HepG2 (cell line): ENCODE measurements around the gene PRR30. TPM values are rescaled to one million over a fixed set of nuclear protein-coding genes. Genes with fewer than 3 reads are reported as not detected.

Experiments
- CCDC6 ChIP-seq: sonication (generic); formaldehyde crosslinking; IDR thresholded peaks from 2 replicates; pipeline ENCODE4 v1.8.1; 2022; ENCODE audit warnings: mild to moderate bottlenecking, missing genetic modification reagents, moderate library complexity
- ESRRA ChIP-seq: sonication (generic); formaldehyde crosslinking; IDR thresholded peaks from 2 replicates; pipeline ENCODE4 v1.5.1; 2020; ENCODE audit warnings: mild to moderate bottlenecking, low read depth, missing genetic modification reagents
- HIVEP1 ChIP-seq: sonication (generic); formaldehyde crosslinking; IDR thresholded peaks from 2 replicates; pipeline ENCODE4 v1.4.0; 2020; ENCODE audit warnings: mild to moderate bottlenecking, missing genetic modification reagents
- KAT8 ChIP-seq: IDR thresholded peaks from 2 replicates; pipeline ENCODE4 v1.6.1; 2016; ENCODE audit warnings: missing genetic modification reagents, missing compliant biosample characterization
- KDM1A ChIP-seq: IDR thresholded peaks from 2 replicates; pipeline ENCODE4 v1.6.1; 2016; ENCODE audit warnings: missing compliant biosample characterization
- KDM5B ChIP-seq: sonication (generic); formaldehyde crosslinking; IDR thresholded peaks from 2 replicates; pipeline ENCODE4 v1.4.0; 2020; ENCODE audit warnings: missing genetic modification reagents, mild to moderate bottlenecking, borderline replicate concordance
- SAP130 ChIP-seq: IDR thresholded peaks from 2 replicates; pipeline ENCODE4 v1.6.1; 2016; ENCODE audit warnings: low read depth
- TCF12 ChIP-seq, 2 experiments: fragments of 450-650 bp in 1 of 2; sonication (generic) in 1 of 2; formaldehyde crosslinking in 1 of 2; IDR thresholded peaks; 2 replicates each; pipeline versions ENCODE4 v1.6.1 to v1.8.0; 2017 to 2022; ENCODE audit warnings: antibody characterized with exemption in 1 of 2, mild to moderate bottlenecking in 1 of 2, missing genetic modification reagents in 1 of 2, moderate library complexity in 1 of 2
- ZFY ChIP-seq: sonication (generic); formaldehyde crosslinking; IDR thresholded peaks from 2 replicates; pipeline ENCODE4 v1.4.0; 2020; ENCODE audit warnings: missing genetic modification reagents
- ZNF12 ChIP-seq: sonication (generic); formaldehyde crosslinking; IDR thresholded peaks from 2 replicates; pipeline ENCODE4 v1.5.0; 2020; ENCODE audit warnings: missing genetic modification reagents
- ZNF251 ChIP-seq: sonication (generic); formaldehyde crosslinking; IDR thresholded peaks from 2 replicates; pipeline ENCODE4 v1.9.0; 2021; ENCODE audit warnings: mild to moderate bottlenecking, missing genetic modification reagents
- ZNF431 ChIP-seq: sonication (generic); formaldehyde crosslinking; IDR thresholded peaks from 2 replicates; pipeline ENCODE4 v1.9.0; 2022; ENCODE audit warnings: missing genetic modification reagents, low read depth, mild to moderate bottlenecking, borderline replicate concordance
- polyA plus RNA-seq, 8 experiments: library from polyadenylated mRNA; depleted of rRNA in 3 of 8; stranded (reverse) in 7 of 8; unstranded in 1 of 8; fragments of >200 nt; fragmentation: Illumina TruSeq in 4 of 8; extraction: Trizol in 4 of 8; gene quantifications; 2 replicates each; pipeline versions ENCODE4 v1.2.1 to v1.2.3, GENCODE V29; 2011 to 2016; ENCODE audit warnings: low read depth in 4 of 8, missing spikeins in 1 of 8, mixed read lengths in 1 of 8; ENCODE audit not compliant: insufficient read depth in 1 of 8
- total RNA-seq, 5 experiments: library from RNA; depleted of rRNA; stranded (reverse); fragments of >200 nt; fragmentation: Illumina TruSeq; extraction: Trizol; gene quantifications; 2 replicates each; pipeline ENCODE4 v1.2.3, GENCODE V29; 2016; ENCODE audit warnings: low read depth in 1 of 5
- TF ChIP-seq, protein P1 (sequence below): sonication (generic); formaldehyde crosslinking; IDR thresholded peaks from 2 replicates; pipeline ENCODE4 v1.5.0; 2020; ENCODE audit warnings: mild to moderate bottlenecking, missing genetic modification reagents, borderline replicate concordance
- TF ChIP-seq, protein P2 (sequence below): sonication (generic); formaldehyde crosslinking; IDR thresholded peaks from 2 replicates; pipeline ENCODE4 v1.5.0; 2020; ENCODE audit warnings: mild to moderate bottlenecking, missing genetic modification reagents
- TF ChIP-seq, protein P3 (sequence below): IDR thresholded peaks from 2 replicates; pipeline ENCODE4 v1.6.1; 2016; ENCODE audit warnings: missing compliant biosample characterization, missing genetic modification reagents, borderline replicate concordance
- TF ChIP-seq, protein P4 (sequence below): sonication (generic); formaldehyde crosslinking; IDR thresholded peaks from 2 replicates; pipeline ENCODE4 v1.8.0; 2022; ENCODE audit warnings: mild to moderate bottlenecking, missing genetic modification reagents, moderate library complexity
- TF ChIP-seq, protein P5 (sequence below): sonication (generic); formaldehyde crosslinking; conservative IDR thresholded peaks from 2 replicates; pipeline ENCODE4 v1.4.0; 2020; ENCODE audit warnings: missing genetic modification reagents

Gene PRR30
- total and polyA plus RNA-seq, 2 of the 13 experiments (the other 11 are each of a cell fraction or from before 2014, with no cell fraction given): not detected

DNA sequence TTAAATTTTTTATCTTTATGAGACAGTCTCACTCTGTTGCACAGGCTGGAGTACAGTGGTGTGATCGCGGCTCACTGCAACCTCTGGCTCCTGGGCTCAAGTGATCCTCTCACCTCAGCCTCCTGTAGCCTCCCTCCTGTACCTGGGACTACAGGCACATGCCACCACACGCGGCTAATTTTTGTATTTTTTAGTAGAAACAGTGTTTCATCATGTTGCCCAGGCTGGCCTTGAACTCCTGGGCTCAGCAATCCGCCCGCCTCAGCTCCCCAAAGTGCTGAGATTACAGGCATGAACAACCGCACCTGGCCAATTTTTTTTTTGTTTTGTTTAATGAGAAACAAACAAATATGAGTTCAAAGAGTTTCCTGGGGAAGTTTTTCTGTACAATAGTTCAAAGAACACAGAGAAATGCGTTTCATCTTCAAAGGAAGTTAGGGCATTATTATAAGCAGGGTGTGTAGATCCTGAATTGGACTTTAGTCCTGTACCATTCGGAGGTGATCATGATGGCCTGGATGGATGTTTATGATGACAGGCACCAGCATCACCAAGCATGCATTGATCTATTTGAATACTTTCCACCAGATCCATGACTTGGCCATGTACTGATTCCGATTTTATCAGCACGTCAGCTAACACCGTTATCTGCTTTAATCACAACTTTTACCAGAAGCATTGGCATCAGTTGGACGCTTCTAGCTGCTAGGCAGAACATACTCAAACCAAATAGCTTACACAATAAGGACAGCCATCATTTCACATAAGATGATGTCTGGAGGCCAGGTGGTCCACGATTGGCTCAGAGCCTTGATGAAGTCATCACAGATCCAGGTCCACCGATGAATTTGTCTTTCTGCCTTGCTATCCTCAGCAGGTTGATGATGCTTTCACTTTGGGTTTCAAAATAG lies 38.5 kb upstream of the PRR30 start (continued):
- TF ChIP-seq, protein P1, sequence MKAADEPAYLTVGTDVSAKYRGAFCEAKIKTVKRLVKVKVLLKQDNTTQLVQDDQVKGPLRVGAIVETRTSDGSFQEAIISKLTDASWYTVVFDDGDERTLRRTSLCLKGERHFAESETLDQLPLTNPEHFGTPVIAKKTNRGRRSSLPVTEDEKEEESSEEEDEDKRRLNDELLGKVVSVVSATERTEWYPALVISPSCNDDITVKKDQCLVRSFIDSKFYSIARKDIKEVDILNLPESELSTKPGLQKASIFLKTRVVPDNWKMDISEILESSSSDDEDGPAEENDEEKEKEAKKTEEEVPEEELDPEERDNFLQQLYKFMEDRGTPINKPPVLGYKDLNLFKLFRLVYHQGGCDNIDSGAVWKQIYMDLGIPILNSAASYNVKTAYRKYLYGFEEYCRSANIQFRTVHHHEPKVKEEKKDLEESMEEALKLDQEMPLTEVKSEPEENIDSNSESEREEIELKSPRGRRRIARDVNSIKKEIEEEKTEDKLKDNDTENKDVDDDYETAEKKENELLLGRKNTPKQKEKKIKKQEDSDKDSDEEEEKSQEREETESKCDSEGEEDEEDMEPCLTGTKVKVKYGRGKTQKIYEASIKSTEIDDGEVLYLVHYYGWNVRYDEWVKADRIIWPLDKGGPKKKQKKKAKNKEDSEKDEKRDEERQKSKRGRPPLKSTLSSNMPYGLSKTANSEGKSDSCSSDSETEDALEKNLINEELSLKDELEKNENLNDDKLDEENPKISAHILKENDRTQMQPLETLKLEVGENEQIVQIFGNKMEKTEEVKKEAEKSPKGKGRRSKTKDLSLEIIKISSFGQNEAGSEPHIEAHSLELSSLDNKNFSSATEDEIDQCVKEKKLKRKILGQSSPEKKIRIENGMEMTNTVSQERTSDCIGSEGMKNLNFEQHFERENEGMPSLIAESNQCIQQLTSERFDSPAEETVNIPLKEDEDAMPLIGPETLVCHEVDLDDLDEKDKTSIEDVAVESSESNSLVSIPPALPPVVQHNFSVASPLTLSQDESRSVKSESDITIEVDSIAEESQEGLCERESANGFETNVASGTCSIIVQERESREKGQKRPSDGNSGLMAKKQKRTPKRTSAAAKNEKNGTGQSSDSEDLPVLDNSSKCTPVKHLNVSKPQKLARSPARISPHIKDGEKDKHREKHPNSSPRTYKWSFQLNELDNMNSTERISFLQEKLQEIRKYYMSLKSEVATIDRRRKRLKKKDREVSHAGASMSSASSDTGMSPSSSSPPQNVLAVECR (CRISPR knock-in tag): peak; percentile 52; the same call in 1 of the 2 replicates
- TF ChIP-seq, protein P2, sequence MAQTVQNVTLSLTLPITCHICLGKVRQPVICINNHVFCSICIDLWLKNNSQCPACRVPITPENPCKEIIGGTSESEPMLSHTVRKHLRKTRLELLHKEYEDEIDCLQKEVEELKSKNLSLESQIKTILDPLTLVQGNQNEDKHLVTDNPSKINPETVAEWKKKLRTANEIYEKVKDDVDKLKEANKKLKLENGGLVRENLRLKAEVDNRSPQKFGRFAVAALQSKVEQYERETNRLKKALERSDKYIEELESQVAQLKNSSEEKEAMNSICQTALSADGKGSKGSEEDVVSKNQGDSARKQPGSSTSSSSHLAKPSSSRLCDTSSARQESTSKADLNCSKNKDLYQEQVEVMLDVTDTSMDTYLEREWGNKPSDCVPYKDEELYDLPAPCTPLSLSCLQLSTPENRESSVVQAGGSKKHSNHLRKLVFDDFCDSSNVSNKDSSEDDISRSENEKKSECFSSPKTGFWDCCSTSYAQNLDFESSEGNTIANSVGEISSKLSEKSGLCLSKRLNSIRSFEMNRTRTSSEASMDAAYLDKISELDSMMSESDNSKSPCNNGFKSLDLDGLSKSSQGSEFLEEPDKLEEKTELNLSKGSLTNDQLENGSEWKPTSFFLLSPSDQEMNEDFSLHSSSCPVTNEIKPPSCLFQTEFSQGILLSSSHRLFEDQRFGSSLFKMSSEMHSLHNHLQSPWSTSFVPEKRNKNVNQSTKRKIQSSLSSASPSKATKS: 0 out of 2 replicates have a peak, but pooled peaks have one; percentile 79
- TF ChIP-seq ZNF12 (CRISPR knock-in tag) (peak; percentile 56; the same call in 1 of the 2 replicates), SAP130 (peak; percentile 83), ZNF251 (0 out of 2 replicates have a peak, but pooled peaks have one; percentile 60), ZNF431 (peak; percentile 73; the same call in 1 of the 2 replicates), HIVEP1 (peak; percentile 65; the same call in 1 of the 2 replicates), KAT8 (CRISPR knock-in tag) (peak; percentile 85), ZFY (CRISPR knock-in tag) (peak; percentile 54; the same call in 1 of the 2 replicates), TCF12 (IDR thresholded peaks at IDR 0.05) (no peak), TCF12 (CRISPR knock-in tag; IDR thresholded peaks at IDR 0.05) (peak; percentile 99), KDM5B (CRISPR knock-in tag) (peak; percentile 75; the same call in 1 of the 2 replicates), ESRRA (CRISPR knock-in tag) (peak; percentile 47), CCDC6 (CRISPR knock-in tag) (peak; percentile 23; the same call in 1 of the 2 replicates), KDM1A (CRISPR knock-in tag) (peak; percentile 81)
- TF ChIP-seq, protein P3, sequence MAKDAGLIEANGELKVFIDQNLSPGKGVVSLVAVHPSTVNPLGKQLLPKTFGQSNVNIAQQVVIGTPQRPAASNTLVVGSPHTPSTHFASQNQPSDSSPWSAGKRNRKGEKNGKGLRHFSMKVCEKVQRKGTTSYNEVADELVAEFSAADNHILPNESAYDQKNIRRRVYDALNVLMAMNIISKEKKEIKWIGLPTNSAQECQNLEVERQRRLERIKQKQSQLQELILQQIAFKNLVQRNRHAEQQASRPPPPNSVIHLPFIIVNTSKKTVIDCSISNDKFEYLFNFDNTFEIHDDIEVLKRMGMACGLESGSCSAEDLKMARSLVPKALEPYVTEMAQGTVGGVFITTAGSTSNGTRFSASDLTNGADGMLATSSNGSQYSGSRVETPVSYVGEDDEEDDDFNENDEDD (CRISPR knock-in tag): peak; percentile 26; the same call in 1 of the 2 replicates
- TF ChIP-seq, protein P4, sequence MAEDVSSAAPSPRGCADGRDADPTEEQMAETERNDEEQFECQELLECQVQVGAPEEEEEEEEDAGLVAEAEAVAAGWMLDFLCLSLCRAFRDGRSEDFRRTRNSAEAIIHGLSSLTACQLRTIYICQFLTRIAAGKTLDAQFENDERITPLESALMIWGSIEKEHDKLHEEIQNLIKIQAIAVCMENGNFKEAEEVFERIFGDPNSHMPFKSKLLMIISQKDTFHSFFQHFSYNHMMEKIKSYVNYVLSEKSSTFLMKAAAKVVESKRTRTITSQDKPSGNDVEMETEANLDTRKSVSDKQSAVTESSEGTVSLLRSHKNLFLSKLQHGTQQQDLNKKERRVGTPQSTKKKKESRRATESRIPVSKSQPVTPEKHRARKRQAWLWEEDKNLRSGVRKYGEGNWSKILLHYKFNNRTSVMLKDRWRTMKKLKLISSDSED (CRISPR knock-in tag): no peak
- TF ChIP-seq, protein P5, sequence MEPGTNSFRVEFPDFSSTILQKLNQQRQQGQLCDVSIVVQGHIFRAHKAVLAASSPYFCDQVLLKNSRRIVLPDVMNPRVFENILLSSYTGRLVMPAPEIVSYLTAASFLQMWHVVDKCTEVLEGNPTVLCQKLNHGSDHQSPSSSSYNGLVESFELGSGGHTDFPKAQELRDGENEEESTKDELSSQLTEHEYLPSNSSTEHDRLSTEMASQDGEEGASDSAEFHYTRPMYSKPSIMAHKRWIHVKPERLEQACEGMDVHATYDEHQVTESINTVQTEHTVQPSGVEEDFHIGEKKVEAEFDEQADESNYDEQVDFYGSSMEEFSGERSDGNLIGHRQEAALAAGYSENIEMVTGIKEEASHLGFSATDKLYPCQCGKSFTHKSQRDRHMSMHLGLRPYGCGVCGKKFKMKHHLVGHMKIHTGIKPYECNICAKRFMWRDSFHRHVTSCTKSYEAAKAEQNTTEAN (CRISPR knock-in tag): peak; percentile 87; the same call in 1 of the 2 replicates
